HG03378 (cell line): ENCODE measurements around the gene DNAJC27.
"Not testable (repeated sequence)": the region's sequence is repeated elsewhere in the genome, so short reads cannot be mapped to it uniquely, and the experiment has no call there.

ENCODE experiments used
- ATAC-seq: cut with Tn5 transposase; IDR thresholded peaks from one replicate; pipeline ENCODE4 v1.9.1; 2021; ENCODE audit warnings: mild to moderate bottlenecking, moderate library complexity; ENCODE audit not compliant: unreplicated experiment

DNAJC27 gene

DNA sequence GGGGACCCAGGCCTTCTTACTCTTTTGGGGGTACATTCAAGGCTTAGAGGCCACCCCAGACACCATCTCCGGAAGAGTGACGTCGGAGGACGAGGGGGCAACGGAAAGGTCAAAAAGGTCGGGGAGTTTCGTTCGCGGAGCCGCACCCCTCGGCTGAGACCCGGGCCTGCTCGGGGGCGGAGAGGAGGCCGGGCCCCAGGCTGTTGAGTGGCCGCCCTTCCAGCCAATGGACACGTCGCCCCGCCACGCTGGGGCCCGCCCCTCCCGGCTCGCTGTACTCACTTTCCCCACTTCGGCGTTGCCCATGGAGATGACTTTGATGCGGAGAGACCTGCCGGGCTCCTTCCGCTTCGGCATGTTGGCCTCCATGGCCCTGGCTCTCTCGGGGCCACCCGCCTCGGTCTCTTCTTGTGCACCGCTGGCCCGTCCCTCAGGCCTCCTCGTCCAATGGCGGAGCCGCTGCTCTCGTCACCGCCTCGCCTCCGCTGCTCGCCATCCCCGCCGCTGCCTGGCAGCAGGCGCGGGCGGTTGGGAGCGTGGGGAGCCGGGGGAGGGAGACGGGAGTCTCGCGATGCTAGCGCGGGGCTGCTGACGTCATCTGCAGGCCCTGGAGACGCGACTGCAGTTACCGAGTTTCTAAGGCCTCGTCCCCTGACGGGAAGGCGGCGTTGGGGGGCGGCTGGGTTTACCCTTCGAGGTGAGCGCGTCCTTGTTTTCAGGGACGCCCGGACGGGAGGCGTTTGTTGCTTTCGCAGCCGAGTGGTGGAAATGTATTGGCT lies at the start of gene DNAJC27:
DNAJC27 (minus strand) TSS at position 420 of the 779 bp plus-strand sequence; CDS start at position 369, 51 bp downstream.
- peak; percentile 89 for ATAC-seq

DNA sequence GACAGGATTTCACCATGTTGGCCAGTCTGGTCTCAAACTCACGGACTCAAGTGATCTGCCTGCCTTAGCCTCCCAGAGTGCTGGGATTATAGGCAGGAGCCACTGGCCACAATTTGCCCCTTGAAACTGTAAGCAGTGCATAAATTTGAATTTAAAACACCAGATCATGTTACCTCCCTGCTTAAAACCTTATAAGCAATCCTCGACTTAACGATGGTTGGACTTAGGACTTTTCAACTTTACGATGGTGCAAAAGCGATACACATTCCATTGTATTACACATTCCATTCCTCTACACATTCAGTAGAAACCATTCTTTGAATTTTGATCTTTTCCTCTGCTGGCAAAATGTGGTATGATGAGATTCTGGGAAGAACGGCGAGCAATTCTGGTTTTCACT lies 46.9 kb upstream of the DNAJC27 start:
- no peak for ATAC-seq

DNA sequence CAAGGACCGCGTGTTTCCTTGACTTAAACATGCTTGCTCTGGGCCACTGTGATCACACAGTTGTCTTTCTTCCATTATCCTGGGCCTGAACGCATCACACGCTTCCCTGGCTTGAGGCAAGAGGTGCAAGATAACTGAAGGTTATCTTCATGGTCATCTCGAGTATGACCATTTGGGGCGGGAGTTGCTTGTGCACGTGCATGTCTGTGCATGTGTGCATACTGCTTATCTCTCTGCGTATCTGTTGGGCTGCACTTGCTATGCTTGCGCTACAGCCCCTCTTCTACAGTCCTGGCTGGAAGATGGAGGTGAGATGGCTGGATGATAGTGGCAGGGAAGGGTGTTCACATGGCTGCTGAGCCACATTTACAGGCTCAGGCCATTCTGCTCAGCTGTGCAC lies 42.9 kb upstream of the DNAJC27 start:
- no peak for ATAC-seq

DNA sequence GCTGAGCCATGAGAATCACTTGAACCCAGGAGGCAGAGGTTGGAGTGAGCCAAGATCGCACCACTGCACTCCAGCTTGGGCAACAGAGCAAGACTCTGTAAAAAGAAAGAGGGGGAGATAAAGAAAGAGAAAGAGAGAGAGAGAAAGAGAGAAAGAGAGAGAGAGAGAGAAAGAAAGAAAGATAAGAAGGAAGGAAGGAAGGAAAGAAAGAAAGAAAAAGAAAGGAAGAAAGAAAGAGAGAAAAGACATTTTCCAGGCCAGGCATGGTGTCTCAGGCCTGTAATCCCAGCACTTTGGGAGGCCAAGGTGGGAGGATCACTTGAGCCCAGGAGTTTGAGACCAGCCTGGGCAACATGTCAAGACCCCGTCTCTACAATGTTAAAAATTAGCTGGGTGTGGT lies 39.6 kb upstream of the DNAJC27 start:
- not testable (repeated sequence) for ATAC-seq

DNA sequence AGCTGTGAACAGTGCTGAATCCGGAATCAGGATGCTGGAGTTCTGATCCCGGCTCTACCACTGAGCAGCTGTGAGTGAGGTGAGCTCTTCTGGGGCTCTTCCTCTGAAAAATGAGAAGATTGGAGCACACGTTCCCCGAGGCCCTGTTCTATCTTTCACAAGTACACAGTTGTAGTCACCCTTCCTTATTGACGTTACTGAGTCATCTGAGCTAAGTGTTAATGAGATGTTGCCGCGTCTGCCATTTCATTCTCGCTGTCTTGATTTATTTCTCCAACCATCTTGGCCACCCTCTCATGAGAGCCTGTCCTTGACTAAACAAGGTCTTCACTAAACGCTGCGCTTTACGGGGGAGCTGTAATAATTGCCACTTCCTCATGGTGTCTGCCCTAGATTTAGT lies 38.2 kb upstream of the DNAJC27 start:
- ATAC-seq: no peak

DNA sequence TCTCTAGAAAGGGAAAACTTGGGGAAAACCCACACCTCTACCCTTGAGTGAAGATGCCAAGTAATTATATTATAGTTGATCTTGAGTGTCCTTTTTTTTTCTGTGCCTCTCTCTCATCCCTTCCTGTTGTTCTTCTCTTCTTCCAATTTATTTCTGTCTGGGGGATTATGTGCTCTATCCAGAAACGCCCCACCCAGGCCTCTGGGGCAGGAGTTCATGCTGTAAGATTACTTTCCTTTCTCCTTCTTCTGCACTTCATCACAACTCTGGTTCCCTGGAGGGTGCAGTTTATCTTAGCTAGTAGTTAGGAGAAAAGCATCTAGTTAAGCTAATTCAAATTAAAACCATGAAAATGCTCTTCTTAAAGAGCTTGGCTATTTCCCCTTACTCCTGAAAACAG lies 30.3 kb upstream of the DNAJC27 start:
- ATAC-seq: no peak

DNA sequence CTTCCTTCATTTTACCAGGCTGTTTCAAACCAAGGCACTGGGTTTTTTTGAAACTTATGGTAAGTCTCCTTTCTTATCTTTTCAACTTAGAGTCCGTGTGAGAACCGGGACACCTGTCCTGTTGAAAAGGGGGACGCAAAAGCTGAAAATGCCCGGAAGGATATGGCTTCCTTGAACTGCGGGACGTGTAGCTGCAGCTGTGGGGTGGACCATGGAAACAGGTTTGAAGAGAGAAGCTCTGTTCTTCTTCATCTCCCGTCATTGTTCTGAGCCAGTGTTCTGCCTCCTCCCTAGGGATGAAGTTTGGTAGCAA lies 29.5 kb upstream of the DNAJC27 start:
- no peak for ATAC-seq

DNA sequence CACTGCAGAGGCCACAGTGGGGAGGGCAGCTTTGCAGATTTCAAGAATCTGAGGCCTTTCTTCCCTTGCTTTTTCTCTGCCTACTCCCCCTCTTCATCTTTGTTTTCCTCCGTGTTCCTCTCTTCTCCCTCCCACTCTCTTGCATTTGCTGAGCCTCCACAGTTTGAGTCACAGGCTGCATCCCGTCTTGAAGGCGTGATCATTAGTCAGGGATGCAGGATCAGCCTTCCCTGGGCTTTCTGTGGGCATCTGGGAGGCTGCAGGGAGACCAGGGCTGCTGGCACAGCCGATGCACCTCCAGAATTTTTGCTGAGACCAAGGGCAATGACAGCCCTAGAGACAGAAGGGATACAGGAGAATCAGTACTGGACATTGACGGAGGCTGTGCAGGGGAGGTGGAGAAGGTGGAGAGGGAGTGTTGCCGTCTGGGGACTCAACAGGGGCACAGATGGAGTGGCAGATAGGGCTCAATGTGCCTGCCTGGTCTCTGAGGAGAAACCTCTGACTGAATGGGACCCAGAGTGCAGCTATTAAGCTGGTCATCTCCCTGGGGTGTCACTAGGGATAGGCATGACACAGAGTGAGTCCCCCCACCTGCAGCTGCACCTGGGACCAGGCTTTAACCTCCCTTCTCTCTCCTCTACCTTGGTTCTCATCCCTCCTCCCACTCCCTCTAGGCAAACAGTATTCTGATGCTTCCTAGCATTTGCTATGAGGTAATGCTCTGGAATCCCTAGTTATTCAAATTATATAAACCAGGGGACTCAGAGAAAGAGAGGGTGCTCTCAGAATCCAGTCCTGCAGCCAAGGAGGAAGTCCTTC lies 29.0 kb upstream of the DNAJC27 start:
- ATAC-seq: no peak

DNA sequence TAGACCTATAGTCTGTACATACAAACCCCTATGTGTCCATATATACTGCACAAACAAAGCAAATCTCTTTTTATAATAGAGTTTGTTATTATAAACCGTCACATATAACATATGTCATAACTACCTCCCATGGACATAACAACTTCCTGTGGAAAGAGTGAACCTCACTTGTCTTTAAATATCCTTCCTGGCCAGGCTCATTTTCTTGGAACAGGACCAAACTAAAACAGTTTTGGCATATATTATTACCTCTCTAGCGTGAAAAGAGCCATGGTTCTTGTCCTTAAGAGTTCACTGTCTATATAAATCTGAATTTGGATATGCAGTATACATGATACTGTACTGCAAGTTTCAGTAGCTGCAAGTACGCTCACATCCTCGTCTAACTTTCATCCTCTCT lies 28.3 kb upstream of the DNAJC27 start:
- ATAC-seq: no peak

DNA sequence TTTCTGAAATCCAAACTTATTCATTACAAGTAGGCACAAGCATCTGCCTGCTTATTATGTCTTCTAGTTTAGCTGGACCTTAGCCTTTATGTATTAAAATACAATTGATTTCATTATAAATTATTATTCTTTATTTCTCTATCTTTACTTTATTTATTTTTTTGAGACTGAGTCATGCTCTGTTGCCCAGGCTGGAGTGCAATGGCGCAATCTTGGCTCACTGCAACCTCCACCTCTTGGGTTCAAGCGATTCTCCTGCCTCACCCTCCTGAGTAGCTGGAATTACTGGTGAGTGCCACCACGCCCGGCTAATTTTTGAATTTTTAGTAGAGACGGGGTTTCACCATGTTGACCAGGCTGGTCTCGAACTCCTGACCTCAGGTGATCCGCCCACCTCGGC lies 27.3 kb upstream of the DNAJC27 start:
- ATAC-seq: not testable (repeated sequence)

DNA sequence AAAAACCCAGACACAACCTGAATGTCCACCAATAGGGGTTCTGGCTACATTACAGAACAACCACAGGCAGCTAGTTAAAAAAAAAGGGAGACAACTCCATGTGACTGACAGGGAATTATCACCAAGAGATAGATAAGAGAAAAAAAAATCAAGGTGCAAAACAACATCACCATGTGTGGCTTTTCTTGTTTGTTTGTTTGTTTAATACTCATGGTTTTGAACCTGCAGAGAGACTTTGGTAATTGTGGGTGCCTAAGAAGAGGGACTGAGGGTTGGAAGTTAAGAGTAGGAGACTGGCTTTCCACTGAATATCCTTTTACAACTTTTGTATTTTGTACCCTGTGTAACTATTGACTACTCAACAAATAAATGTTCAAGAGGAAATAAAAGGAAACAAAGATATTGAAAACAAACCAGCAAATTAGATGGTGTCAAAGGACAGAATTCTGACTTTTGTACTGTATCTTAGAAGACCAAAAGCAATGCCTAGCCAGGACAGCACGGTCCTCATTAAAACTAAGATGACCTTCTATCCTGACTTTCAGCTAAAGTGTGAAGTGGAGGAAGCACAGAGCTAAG lies 22.5 kb upstream of the DNAJC27 start:
- ATAC-seq: no peak

DNA sequence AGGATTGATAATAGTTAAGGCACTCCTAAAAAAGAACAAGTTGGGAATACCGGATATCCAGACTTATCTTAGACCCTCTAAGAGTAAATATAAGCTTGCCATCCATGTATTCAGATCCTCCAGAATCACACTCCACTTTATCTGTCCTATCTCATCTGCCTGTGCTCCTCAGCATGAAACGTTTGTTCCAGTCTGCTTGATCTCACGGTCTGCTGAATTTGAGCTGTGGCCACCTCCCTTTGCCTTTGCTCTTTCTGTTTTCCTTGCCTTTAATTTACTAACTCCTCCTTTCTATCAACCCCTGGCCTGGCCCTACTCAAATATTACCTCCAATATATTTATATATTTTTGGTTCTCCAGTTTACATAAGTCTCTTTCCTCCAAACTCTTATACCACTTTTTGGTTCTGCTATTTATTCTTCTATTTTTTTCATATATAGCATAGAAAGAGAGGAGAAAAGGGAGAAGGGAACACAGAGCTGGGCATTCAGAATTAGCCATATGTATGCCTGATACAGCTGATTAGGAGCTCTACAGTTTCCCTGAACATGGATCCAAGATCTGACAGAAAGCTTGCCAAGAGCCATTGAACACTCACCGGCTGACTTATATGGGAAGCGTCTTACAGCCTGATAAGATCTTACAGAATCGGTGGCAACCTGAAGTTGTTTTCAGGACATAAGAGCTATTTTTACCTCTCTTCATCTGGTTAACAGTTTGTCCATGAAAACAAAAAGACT lies 21.8 kb upstream of the DNAJC27 start:
- ATAC-seq: no peak

DNA sequence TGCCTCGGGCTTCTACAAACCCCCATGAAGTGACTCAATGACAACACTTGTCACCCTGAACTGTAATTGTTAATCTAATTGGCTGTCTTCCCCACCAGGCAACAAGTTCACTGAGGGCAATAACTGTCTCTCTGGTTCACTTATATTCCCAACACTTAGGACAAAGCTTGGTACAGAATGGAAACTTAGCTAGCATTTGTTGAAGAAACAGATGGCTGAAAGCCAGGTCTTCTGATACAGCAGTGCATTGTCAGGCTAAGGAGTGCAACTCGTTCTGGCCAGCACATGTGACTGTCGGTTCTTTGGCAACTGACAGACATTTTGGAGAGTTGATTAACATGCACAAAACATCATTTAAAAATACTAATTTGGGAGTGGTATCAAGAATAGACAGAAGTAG lies 14.6 kb upstream of the DNAJC27 start:
- ATAC-seq: no peak

DNA sequence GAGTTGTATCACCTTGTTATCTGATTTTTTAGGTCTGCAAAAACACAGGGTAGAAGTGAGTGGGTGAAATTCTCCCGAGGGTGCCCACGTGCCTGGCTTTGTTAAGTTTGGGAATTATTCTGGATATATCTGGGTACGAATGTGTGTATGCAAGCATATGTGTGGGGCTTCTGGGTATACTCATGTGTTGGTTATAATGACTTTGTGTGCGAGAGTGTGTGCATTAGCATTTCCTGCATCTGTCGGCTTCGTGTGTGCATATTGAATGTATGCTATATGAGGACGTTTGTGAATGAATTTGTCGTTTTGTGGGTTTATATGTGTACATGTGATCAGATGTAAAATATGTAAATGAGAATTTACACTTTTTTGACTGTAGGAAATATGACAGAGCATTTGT lies 13.8 kb upstream of the DNAJC27 start:
- ATAC-seq: no peak

DNA sequence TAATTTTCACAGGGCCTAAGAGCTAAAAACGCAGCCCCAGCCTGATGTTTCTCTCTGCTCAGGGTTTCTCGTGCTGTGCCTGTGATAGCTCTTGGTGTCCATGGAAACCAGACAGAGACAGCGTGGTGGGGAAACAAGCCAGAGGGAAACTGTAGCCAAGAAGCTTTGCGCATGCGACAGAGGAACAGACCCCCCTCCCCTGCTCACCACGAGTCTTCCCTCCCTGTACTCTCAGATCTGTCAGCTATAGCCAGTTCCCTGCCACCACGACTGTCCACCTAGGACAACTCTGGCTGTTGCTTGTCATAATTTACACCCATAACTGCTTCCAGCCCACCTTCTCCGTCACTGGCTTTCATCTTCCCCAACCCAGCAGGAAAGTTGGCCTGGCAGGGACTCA lies 13.2 kb upstream of the DNAJC27 start:
- ATAC-seq: no peak

DNA sequence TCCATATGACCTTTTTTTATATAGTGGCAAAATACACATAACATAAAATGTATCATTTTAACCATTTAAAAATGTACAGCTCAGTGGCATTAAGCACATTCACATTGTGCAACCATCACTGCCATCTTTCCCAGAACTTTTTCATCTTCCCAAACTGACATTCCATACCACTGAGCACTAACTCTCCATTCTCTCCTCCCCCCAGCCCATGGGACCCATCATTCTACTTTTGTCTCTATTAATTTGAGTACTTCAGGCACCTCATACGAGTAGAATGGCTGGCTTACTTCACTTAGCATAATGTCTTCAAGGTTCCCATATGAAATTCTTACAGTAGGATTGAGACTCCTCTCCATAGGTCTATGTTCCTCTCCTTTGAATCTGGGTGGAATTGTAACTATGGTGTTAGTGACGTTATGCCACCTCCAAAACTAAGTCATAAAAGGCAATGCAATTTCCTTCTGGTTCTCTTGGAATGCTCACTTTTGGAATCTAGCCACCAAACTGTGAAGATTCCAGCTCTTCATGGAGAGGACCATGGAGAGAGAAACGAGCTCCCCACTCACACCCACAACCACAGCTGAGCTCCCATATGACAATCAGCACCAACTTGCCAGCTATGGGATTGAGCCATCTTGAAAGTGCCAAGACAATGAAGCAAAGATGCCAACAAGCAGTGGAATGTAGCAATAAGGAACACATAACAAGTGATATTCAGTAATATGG lies 9.8 kb upstream of the DNAJC27 start:
- ATAC-seq: no peak

DNA sequence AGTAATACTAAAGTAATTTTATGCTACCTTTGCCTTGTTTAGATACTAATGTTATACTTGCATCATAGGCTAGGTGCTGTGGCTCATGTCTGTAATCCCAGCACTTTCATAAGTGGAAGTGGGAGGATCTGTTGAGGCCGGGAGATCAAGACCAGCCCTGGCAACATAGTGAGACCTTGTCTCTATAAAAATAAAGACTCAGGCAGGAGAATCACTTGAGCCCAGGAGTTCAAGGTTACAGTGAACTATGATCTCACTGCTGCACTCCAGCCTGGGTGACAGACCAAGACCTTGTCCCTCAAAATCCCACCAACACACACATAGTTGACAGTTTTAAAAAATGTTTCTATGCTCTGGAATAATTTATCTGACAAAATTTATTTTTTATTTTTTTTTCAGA lies 6.9 kb upstream of the DNAJC27 start:
- ATAC-seq: no peak

DNA sequence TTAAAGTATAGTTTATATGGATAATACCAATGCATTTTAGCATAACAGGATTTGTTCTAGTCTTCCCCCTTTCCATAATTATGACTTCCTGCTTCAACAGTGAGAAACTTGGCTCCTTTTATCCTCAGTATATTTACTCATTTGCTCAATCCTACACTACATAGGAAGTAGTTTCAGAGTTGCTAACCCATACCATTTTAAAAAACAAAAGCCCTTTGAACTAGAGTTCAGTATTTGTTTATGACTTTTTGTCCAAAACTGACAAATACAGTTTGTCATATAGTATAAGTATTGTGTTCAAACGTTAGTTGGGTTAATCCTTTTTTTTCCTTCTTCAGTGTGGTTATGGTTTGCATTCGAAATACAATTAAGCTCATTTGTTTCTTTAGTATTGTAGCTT lies 5.9 kb upstream of the DNAJC27 start:
- ATAC-seq: no peak

DNA sequence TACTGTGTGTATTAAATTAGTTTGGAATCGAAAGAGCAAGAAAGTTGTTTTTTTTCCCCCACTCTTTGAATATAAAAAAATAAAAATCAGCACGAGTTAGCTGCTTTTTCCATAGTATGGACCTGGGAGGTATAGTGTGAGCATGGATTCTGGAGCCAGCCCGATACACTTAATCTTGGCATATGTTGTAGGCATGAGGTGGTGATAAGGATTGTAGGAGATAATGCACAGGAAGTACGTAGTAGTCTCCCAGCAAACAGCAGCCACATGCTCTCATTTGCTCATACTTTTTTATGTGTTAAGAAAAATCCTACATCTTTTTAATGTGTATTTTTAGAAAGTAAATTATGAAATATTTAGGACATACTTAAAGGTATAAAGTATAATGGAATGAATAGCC lies 2.1 kb upstream of the DNAJC27 start:
- ATAC-seq: no peak

DNA sequence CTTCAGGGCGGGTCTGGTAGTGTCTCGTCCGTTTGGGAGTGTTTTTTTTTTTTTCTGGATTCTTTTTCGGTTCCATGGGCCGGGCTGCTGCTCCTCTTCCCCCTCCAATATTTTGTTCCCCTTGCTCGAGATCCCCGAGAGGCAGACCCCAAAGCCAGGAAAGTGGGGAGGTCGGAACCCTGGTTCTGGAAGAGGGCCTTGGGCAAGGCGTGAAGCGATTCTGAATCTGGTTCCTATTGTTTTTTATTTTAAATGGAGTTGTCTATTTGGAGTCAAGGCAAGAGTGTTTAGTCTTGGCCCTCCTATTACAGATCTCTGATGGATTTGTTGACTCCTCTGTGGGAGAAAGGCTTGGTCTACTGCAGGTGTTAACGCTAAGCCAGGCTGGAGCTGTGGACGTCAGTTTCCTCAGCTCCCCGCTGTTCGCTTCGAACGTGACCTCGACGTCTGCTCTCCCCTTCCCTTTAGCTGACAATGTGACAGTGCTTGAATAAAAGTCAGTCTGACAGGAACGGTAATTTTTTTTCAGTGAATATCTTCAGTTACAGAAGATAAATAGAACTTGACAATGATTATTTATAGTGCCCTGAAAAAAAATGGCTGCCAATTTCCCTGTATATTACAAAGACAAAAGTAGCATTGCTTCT lies 683 bp upstream of the DNAJC27 start:
- ATAC-seq: no peak

DNA sequence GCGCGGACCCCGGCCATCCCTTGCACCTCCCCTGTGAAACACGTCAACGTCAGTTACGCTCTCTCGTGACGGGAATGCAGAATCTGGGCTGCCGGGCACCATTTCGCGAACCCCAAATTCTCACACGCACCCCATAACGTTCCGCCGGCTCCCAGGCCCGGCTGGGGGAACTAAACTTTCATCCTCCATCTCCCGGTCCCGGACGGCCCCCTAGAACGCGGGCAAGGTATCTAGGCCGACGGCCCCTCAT lies 544 bp downstream of the DNAJC27 start:
- no peak for ATAC-seq
